AG04450 (cell line): ENCODE data around the gene PKNOX1. TPM values are rescaled to one million over a fixed set of nuclear protein-coding genes. Genes with fewer than 3 reads are reported as not detected.
"Not testable (repeated sequence)": the region's sequence is repeated elsewhere in the genome, so short reads cannot be mapped to it uniquely, and the experiment has no call there.

Experiments
- CTCF ChIA-PET: fragments of 300-600, 350-600 bp; formaldehyde crosslinking; extraction: SDS; loops from one replicate; lab custom pipeline; 2022; ENCODE audit warnings: antibody characterized with exemption, inconsistent platforms; lab: Charles Lee
- POLR2A ChIA-PET: fragments of 350-600 bp; formaldehyde crosslinking; extraction: SDS; loops from one replicate; lab custom pipeline; 2021; ENCODE audit warnings: antibody characterized with exemption, inconsistent platforms; lab: Yijun Ruan, JAX
- DNase-seq: peaks from one replicate; pipeline ENCODE4 v3.0.0-alpha.2; 2011; ENCODE audit warnings: low read depth, low spot score
- H3K27ac ChIP-seq: one replicate; pipeline ENCODE4 v1.5.1; 2012; ENCODE audit warnings: low read depth, low read length, control low read depth
- H3K27me3 ChIP-seq: one replicate; pipeline ENCODE4 v1.6.0; 2012; ENCODE audit warnings: low read length; ENCODE audit not compliant: control insufficient read depth, insufficient read depth
- H3K4me3 ChIP-seq: 2 replicates; pipeline ENCODE4 v1.5.1; 2011; ENCODE audit warnings: mild to moderate bottlenecking, low read depth, low read length, control low read depth
- H3K9me3 ChIP-seq: 2 replicates; pipeline ENCODE4 v1.5.1; 2012; ENCODE audit warnings: low read length; ENCODE audit not compliant: control insufficient read depth, insufficient read depth
- polyA plus RNA-seq: library from polyadenylated mRNA; depleted of rRNA; stranded (reverse); fragments of >200 nt; gene quantifications from 2 replicates; pipeline ENCODE4 v1.2.3, GENCODE V29; 2011
- TF ChIP-seq, protein P1 (sequence below): IDR thresholded peaks from 2 replicates; pipeline ENCODE4 v1.5.1; 2011; ENCODE audit warnings: low read depth, low read length, control low read depth, inconsistent platforms

PKNOX1 gene
- polyA plus RNA-seq, 1 experiment: 65.6 TPM

- POLR2A ChIA-PET: interaction anchor here (0.7 kb wide), 1 partner anchor 17 kb away, joined by 9 read pairs; no protein-coding TSS in a partner anchor
- TF ChIP-seq, protein P1, sequence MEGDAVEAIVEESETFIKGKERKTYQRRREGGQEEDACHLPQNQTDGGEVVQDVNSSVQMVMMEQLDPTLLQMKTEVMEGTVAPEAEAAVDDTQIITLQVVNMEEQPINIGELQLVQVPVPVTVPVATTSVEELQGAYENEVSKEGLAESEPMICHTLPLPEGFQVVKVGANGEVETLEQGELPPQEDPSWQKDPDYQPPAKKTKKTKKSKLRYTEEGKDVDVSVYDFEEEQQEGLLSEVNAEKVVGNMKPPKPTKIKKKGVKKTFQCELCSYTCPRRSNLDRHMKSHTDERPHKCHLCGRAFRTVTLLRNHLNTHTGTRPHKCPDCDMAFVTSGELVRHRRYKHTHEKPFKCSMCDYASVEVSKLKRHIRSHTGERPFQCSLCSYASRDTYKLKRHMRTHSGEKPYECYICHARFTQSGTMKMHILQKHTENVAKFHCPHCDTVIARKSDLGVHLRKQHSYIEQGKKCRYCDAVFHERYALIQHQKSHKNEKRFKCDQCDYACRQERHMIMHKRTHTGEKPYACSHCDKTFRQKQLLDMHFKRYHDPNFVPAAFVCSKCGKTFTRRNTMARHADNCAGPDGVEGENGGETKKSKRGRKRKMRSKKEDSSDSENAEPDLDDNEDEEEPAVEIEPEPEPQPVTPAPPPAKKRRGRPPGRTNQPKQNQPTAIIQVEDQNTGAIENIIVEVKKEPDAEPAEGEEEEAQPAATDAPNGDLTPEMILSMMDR: no peak
- no peaks in the 10 kb centered on the region; the same call in 1 of the 2 replicates for H3K9me3 ChIP-seq
- H3K4me3 ChIP-seq: no peak overlapping the region
- no peak overlapping the region for H3K27ac ChIP-seq
- peaks cover 2% of the 10 kb centered on the region for H3K27me3 ChIP-seq
- no peak for DNase-seq
- CTCF ChIA-PET: no interaction called here
Observed at GRCh38 chr21:42956824-42957630, 17.3 kb upstream of the PKNOX1 start.

DNA sequence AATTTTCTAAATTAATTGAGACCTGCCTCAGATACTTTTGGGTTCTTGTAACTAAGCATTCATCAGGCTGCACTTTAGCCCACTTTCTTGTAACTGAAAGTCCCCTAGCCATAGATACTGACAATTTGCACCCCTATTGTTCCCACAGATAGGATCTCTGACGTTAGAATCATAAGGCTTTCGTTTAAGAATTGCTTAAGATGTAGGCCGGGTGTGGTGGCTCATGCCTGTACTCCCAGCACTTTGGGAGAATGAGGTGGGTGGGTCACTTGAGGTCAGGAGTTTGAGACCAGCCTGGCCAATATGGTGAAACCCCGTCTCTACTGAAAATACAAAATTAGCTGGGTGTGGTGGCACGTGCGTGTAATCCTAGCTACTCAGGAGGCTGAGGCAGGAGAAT, 16.2 kb upstream of the PKNOX1 start:
- H3K9me3 ChIP-seq, CTCF ChIA-PET, DNase-seq, H3K27me3 ChIP-seq, H3K4me3 ChIP-seq, H3K27ac ChIP-seq, POLR2A ChIA-PET: not testable (repeated sequence)

- TF ChIP-seq, protein P1: no peak
- no peak overlapping the region for H3K4me3 ChIP-seq
- no peaks in the 10 kb centered on the region; the same call in 1 of the 2 replicates for H3K9me3 ChIP-seq
- CTCF ChIA-PET: no interaction called here
- POLR2A ChIA-PET: no interaction called here
- DNase-seq: no peak
- H3K27me3 ChIP-seq: peaks cover under 1% of the 10 kb centered on the region
- H3K27ac ChIP-seq: no peak overlapping the region
Observed at GRCh38 chr21:42959728-42960127, 14.6 kb upstream of the PKNOX1 start.

- TF ChIP-seq, protein P1: no peak
- ChIA-PET POLR2A (interaction anchor here (0.6 kb wide), 1 partner anchor 16 kb away, joined by 3 read pairs; no protein-coding TSS in a partner anchor), CTCF (no interaction called here)
- no peak overlapping the region for H3K4me3 ChIP-seq
- no peak for DNase-seq
- no peak overlapping the region for H3K27ac ChIP-seq
- H3K27me3 ChIP-seq: no peaks in the 10 kb centered on the region
- H3K9me3 ChIP-seq: no peaks in the 10 kb centered on the region; the same call in 1 of the 2 replicates
Observed at GRCh38 chr21:42962380-42963007, 11.9 kb upstream of the PKNOX1 start.

DNA sequence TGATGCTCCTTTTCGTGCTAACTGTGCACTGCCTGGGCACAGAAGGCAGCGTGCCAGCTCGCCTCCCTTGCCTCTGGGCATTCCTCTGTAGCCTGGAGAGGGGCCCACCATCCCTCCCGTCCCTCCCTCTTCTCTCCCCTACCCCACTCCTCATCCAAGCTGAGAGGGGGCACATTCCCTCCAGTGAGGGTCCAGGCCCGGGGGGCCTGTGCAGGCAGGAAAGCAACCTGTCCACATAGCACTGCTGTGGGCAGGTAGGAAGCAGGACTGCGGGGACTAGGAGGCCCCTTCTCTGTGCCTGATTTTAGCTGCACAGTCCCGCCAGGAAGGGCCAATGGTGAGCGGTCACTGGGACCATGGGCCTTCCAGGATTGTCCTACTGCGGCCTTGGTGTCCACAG, 10.3 kb upstream of the PKNOX1 start:
- H3K4me3 ChIP-seq: no peak overlapping the region
- H3K27ac ChIP-seq: no peak overlapping the region
- ChIA-PET POLR2A (no interaction called here), CTCF (no interaction called here)
- H3K27me3 ChIP-seq: peaks cover under 1% of the 10 kb centered on the region
- TF ChIP-seq, protein P1: no peak
- H3K9me3 ChIP-seq: no peaks in the 10 kb centered on the region; the same call in 1 of the 2 replicates
- no peak for DNase-seq
